Activated CD8-positive, alpha-beta memory T cell treated with anti-CD3 and anti-CD28 coated beads, Interleukin-2, amount 50 U/mL, for 1 hour (primary cell): ENCODE results near the gene PTCSC3.

ENCODE experiments used
- DNase-seq: peaks from one replicate; pipeline ENCODE4 v3.0.0-alpha.2; 2020; ENCODE audit errors: extremely low read depth

Gene PTCSC3

DNA sequence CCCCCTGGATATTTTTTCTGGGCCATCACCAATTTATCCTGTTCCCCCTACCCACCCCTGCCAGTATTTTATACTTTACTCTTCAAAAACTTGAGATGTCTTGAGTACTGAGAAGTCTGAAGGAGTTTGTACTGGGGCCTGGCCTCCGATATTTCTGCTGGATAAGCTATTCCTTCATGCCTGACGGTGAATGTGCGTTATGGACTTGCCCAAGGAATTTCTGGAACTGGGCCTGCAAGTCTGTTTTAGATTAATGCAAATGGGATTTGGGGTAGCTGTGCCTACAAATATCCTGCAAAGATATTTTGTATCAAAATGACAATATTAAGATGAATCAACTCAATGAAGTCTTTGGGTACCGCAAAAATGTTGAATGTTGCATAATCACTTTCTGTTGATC is at the start of gene PTCSC3:
Gene PTCSC3, minus strand, starts transcription at position 199 of the 400 bp plus-strand sequence.
- no peak for DNase-seq

DNA sequence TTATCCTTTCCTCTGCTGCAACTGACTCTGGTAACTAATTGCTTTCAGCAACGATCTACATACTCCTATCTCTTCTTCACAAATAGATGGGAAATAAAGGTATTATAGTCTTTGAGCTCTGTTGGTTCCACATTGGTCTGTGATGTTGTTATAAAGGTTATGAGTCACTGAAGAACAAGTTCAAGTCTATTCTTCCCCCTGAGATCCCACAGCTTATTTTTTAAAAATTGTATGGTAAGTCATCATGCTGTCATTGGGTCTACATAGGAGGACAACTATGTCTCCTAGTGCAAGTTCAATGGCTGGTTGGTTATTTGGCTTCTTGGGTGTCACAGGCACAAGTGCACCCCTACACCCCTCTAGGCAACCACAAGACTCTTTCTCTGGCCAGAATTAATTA is 49.6 kb upstream of the PTCSC3 start:
- no peak for DNase-seq

DNA sequence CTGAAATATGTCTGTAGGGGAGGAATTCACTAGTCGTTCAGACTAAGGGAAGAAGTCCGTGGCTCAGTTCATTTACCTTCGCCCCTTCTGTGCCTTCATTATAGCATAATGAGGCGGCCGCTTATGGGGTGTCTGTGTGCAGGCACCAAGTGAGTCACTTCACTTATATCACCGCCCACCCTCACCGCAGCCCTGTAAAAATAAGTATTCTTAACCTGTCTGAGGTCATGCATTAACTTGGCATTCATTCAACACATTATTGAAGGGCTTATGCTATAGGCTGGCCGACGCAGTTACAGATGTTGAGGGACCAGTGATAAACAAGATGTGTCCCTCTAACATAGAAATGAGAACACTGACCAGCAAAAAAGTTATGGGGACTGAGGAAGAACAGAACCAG is 47.7 kb upstream of the PTCSC3 start:
- DNase-seq = no peak

DNA sequence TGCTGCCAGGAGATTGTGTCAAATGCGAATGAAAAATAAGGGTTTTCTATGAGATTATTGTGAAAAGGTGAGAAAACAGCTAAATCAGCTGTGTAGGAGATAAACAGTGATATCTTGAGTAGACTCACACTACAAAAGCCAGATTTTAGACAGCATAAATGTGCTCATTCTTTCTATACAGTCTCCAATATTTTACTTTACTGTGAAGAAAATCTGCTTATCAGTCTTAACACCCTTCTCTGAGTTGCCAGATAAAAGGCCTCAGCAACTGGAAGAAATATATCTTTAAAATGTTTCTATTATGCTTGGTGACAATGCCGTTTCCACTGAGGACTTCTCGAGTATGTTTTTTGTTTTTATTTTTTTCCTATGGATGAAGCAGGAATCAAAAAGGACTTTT is 47.0 kb upstream of the PTCSC3 start:
- DNase-seq = no peak

DNA sequence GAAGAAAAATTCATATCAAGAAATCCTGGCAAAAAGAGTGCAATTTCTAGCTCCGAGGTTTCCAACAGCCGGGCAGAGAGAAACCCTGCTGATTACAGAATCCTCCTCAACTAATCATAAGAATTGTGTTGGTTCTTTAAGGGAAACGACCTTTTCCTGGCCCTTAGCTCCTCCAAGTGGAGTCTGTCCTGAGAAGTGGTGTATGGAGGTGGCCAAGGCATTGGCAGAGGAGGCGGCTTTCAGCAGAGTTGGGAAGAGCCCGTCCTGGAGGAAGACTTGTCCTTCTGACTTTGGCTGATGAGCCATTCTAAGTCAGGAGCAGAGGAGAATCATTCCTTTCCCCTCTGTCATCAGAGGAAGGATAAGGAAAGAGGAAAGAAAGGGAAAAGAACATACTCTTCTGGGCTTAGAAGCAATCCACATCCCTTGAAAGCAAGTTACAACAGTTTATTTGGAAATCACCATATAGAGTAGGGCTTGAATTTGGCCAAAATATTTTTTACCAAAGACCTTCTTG is 46.5 kb upstream of the PTCSC3 start:
- no peak for DNase-seq

DNA sequence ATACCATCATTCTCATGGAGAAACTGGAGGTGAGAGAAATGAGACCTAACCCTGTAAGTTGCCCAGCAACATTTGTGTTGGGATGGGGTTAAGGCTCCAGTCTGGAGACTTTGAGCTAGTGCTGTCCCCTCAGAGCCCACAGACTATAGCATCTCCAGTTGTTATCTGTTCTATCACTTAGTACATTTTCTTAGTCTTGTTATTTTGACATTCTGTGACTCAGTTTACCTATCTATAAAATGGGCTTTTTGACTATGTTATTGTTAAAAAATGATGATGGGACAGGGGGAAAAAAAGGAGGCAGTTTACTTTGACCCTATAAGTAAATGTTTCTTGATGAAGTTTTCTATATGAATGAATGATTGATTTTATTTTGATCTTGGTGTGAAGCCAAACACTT is 45.8 kb upstream of the PTCSC3 start:
- DNase-seq = no peak

DNA sequence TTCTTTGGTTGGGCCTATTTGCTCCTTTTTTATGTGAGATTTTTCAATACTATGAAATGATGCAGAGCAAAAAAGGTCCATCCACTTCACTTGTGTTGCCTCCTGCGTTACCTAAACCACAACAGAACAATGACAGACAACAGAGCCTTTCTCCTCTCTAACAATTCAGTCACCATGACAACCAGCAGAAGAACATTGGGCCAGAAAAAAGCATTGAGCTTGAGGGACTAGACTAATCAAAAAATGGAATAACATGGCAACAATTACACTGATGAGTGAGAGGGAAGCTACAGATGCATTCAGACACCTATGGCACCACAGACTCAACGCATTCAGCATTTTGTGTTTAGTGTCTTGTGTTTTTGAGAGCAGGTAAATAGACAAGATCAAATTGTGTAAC is 44.6 kb upstream of the PTCSC3 start:
- no peak for DNase-seq

DNA sequence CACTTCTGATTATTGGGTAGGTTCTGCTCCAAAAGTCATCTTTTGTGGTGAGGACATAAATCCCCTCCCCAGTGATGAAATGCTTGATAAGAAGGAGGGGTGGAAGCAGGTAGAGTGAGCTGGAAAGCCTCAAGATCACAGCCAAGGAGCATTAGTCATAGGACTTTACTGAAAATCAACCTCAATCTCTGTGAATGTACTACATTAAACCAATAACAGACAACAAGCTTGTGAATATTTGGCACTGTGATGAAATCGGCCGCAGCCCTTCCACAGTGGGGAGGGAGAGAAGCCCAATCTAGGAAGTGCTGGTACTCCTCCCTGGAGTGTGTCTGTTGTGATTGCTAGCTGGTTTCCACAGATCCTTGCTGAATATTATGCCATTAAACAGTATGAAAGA is 41.2 kb upstream of the PTCSC3 start:
- no peak for DNase-seq

DNA sequence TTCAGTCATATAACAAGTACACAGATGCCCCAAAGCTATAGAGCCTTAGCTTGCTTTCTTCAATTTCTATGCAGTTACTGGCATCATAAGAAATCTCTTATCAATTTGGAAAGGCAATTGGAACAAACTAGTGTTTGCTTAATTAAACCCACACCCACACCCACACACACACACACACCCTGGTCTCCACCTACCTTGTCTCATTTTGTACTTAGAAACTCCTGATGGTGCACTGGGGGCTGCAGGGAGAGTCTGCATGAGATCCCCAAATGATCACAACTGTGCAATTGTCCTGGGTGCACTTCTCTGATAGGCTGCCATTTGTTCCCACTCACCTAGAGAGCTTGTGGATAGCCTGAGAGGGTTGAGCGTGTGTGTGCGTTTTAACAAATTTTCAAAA is 40.5 kb upstream of the PTCSC3 start:
- no peak for DNase-seq

DNA sequence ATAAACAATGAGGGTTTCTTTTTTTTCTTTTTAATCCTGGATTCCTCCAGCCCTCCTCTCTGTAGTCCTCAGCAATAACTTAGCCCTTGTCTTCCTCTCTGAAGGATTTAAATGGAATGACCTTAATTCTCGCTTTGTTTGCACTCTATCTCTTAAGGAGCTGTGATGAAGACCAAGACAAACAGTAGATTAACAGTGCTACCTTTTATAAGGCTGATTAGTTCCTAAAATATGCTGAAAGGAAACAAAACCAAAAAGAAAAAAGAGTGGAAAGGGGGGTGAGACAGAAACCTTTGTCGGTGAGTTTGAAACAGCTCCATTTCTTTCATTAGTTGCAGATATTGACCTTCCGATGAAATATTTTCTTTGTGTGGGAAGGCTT is 38.7 kb upstream of the PTCSC3 start:
- DNase-seq = no peak

DNA sequence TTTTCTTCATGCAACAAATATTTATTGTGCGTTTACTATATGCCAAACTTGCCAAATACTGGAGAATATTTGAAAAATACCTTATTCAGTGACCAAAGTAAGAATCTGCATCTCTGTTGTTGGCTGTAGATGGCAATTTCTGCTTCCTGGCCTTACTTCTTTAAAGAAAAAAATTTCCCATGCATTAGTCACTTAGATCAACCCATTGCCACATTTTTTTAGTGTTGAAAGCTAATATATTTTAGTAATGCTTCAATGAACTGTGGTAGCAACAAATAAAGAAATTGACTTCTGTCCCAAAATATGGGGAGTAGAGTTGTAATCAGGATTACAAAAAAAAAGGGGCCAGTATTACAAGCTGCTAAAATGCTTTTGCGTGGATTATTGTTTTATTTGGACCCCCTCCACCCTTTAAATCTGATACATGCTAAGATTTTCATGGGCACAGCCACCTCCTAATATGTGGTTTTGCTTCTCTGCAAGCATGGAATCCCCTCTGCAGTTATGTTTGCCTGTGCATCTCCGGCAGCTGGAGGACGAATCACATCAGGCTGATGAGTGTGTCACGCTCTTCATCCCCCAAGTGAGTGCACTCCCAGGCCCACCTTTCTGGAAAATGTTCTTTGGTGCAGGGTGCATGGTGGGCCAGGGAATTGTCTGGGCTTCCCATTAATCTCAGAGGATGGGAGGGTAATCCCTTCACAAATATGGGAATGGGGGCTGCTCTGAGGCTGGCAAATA is 38.1 kb upstream of the PTCSC3 start:
- DNase-seq = no peak

DNA sequence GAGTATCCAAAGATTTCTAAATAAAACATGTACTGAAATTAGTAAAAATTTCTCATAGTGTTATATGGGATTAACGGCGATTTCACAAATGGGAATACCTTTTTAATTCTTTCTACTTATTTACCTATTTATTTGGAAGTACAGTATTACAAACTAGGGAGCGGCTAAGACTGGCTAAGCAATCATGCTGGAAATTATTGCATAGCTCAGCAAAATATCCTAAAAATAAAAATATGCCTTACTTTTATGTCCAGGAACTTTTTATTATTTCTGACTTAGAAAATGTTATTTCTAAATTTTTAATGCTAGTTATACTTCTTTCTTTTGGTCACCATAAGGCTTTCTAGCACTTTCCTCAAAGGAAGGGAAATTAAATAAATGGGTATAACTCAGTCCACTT is 36.5 kb upstream of the PTCSC3 start:
- no peak for DNase-seq

DNA sequence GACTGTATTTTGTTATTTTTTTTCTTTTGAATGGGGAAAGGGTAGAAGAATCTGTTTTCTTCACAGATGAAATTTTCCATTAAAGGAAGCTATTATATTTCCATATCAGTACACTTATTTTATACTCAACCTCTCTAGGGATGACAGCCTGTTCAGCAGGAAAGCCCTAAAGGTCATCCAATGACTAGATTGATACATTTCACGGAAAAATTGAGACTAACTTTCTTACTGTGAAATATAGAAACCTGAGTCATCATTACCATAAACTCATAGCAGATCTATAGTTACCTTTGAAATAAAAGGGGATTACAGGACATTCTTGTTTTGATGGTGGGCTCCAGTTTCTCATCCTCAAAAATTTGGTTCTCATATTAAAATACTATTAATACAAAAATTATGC is 36.1 kb upstream of the PTCSC3 start:
- DNase-seq = no peak

DNA sequence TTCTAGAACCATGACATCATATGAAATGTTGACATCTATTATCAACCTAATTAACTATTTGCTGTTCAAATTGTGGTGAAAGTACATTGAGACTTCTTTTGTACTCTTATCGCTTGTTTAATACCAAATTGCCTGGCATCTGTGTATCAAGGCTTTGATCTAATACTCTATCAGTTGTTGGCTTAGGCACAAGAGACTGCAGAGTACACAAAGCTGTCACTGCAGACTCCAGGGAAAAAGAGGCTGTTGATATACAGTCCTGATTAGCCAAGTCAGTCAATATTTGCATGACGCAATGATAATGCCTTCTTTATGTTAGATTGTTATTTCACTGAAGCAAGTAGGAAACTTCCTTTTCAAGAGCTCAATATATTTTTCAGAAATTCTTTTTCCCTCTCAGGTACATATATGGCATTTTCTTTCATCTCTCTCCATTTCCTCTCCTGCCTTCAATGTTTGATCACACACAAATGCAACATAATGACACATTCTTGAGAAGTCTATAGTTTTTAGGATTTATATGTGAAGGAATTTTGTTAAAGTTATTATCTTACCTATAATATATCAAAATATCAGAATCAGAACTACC is 32.3 kb upstream of the PTCSC3 start:
- DNase-seq = no peak

DNA sequence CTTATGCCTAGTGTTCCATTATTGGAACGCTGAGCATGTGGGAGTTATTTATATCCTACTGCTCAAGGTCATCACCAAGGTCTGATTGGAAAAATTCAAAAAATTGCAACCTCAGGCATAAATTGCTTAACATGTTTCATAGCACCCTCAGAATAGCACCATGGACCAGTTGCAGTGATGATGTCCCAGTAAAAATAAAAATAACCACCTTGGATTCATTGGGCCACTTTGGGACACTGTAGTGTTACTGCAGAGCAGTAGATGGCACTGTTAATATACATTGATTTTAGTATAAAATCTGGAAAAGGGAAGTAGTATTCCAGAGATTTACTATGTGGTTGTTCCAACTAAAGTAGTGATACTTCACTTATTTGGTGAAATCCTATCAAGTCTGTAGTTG is 31.0 kb upstream of the PTCSC3 start:
- DNase-seq = no peak

DNA sequence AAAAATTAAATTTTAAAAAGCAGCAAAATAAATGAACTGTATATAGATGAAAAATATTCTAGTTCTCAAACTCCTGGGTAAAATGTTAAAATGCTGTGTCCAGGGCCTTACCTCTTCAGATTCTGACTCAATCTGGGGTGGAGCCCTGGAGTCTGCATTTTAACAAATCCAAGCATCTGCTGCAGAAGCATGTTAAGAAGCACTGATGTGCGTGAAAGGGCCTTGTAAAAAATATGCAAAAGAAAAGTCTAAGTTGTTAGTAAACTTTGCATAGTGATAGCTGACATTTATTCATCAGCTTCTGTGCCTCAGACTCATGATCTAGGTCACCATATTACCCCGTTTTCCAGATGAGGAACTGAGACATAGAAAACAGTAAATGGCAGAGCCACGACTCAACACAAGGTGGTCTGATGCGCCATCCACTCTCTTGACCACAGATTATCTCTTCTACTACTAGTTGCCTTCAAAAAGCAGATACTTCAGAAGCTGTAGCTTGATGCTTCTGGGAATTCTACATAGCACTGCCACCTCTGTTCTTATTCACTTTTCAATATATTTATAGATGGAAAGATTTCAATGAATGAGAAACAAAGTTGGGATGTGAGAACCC is 28.0 kb upstream of the PTCSC3 start:
- DNase-seq = no peak

DNA sequence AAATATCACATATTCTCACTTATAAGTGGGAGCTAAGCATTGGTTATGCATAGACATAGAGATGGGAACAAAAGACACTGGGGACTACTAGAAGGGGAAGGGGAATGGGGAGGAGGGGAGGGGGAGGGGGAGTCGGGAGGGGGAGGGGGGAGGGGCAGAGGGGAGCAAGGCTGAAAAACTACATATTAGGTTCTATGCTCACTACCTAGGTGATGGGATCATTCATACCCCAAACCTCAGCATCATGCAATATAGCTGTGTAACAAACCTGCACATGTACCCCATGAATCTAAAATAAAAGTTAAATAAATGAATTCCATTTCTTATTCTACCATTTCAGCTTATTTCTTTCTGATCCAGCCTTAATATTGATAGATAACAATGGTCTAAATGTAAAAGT is 21.9 kb upstream of the PTCSC3 start:
- no peak for DNase-seq

DNA sequence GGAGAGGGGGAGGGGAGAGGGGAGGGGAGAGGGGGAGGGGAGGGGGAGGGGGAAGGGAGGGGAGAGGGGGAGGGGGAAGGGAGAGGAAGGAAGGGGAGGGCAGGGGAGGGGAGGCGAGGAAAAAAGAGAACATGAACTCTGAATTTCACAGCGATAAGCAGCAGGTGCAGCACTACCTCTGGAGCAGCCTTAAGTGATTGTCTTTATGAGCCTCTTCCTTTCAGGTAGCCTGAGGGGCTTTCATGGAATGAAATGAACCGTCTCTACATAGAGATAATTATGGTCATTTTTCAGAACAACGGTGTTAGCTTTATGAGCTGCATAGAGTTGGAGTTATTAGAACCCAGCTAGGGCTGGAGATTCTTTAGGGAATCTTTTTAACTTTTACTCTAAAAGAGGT is 18.1 kb upstream of the PTCSC3 start:
- no peak for DNase-seq

DNA sequence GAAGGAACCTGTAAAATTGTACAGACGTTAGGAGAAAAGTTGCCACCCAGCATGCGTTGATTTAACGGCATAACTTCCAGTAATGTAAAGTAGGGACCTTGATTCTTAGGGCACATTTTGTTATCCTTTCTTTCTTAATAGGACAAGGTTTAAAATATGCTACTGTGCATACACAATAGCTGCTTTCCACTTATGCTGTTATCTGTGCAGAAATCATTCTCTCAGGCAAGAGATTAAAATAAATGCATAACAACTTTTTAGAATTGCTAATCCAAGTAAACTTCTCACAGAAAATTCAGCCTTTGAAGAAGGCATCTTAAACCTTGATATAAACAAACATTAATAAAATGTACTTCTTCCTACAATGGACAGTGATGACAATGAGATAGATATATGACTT is 16.0 kb upstream of the PTCSC3 start:
- DNase-seq = no peak

DNA sequence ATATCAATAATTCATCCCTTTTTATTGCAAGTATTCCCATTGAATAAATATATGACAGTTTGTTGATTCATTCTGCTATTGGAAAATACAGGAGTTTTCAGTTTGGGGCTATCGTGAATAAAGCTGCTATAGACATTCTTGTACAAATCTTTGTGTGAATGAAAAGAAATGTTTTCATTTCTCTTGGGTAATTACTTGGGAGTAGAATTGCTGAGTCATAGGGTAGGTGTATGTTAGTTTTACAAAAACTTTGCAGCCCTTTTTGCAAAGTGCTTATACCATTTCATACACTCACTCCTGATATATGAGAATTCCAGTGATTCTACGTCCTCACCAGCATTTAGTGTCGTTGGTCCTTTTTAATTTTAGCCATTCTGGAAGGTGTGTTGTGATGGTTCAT is 6.9 kb upstream of the PTCSC3 start:
- no peak for DNase-seq

DNA sequence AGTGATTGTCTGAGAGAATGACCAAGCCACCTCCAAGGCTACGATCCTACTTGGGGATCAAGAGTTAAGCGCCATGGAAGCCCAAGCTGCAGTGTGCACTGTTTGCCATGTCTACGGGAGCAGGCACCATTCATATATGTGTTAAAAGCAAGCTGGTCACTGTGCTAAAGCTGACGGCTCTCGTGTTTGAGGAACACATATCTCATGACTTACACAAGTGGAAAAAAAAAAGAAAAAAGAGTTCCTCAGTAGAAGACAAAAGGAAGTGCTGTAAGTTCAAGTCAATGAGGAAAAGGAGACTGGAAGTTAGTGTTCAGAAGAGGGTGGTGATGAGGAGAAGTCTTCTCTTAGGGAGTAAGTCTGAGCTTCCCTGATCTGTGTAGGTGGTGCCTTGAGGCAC is 4.9 kb upstream of the PTCSC3 start:
- DNase-seq = no peak

DNA sequence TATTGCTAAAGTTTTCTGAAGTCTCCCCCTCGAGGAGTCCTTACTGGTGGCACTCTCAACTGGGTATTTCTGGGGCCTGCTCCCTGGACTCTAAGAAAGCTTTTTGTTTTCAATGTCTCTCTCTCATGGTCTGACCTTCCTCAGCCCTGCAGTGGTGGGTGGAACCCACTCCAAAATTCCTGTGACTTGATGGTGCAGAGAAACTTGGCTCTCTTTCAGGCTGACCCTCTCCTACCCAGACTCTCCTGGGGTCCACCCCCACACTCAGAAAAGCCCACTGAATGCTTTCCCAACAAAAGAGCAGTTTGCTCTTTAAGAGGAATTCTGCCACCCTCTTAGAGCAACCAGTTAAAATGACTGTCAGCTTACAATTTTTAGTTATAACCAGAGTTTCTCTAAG is 967 bp upstream of the PTCSC3 start:
- no peak for DNase-seq

DNA sequence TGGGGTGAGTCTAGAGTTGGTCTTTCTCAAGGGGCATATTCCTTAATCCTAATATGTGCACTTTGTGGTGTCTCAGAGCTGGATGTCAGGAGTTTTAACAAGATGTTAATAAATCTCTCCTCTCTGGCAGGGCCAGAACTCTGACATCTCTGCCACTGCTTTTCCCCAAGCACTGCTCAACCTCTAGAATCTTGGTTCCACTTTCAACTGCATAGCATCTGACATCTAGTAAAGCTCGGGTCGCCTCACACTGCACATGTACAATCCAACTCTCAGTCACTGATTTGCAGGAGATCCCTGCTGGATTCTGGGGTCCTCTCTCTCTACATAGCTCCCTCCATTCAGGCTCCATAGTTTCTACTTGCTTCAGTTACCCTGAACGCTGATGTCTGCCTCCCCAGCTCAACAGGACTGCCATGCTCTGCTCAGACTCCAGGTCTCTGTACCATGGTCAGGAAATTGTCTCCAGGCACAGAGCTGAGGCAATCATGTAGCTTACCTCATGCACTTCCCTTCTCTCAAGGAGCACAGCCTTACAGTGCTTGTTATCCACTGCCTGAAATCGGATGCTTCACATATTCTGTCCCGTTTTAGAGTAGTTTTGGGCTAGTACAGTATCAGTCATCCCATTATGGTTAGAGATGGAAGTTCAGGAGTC is 1.6 kb downstream of the PTCSC3 start:
- DNase-seq = no peak
